ENCODE measurements around the gene GNA12. TPM values are rescaled to one million over a fixed set of nuclear protein-coding genes. Genes with fewer than 3 reads are reported as not detected.

Gene GNA12
- total and polyA plus RNA-seq, 10 of the 15 experiments (the other 5 are each of a cell fraction or from before 2014, with no cell fraction given) = 1.9 to 51.8 (median 12.6) TPM

DNA sequence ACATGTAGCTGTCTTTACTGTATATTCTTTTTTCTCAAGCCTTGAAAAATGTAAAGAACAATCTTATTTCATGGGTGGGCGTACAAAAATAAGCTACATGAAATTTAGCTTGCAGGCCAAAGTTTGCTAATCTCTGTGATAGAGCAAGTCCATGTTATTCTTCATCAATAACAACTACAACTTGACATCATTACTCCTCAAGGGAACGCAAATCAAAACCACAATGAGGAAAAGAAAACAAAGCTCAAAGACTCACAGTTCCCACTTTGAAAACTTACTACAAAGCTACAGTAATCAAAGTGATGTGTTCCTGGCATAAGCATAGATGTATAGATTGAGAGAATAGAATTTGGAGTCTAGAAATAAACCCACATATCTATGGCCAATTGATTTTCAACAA, 62.5 kb downstream of the GNA12 start:
- Histone ChIP-seq H3K27ac (ENCODE audit: control insufficient read depth, insufficient read depth) (no peak overlapping the region), H3K9me3 (replicated peaks; ENCODE audit: control insufficient read depth, insufficient read depth, low read length) (no peaks in the 10 kb centered on the region), H3K27me3 (replicated peaks in 1 of 2; ENCODE audit: control insufficient read depth in 2 of 2, insufficient read depth in 2 of 2, low read length in 1 of 2) (no peaks in the 10 kb centered on the region), H2AFZ (ENCODE audit: control insufficient read depth, low read depth, low read length) (no peak overlapping the region), H3K79me2 (ENCODE audit: control insufficient read depth, insufficient read depth, low read length) (no peaks in the 10 kb centered on the region), H3K4me3 (no peak overlapping the region), H3K36me3 (ENCODE audit: control insufficient read depth in 2 of 2, insufficient read depth in 2 of 2, low read length in 1 of 2) (no peaks in the 10 kb centered on the region; a peak in 2 of 4 replicates), H4K20me1 (ENCODE audit: control insufficient read depth, insufficient read depth) (no peaks in the 10 kb centered on the region), H3K9ac (ENCODE audit: control insufficient read depth, insufficient read depth, low read length) (no peak overlapping the region), H3K4me2 (ENCODE audit: control insufficient read depth, insufficient read depth) (no peak overlapping the region), H3K4me1 (ENCODE audit: control insufficient read depth, insufficient read depth, low read length) (no peaks in the 10 kb centered on the region)
- in situ Hi-C loops (cut with MboI) (no loop called here), intact Hi-C loops (cut with micrococcal nuclease; ENCODE audit: unreplicated experiment) (no loop called here)
- DNase-seq (ENCODE audit: low read depth, low spot score) = no peak
- RAD21 ChIA-PET (ENCODE audit: unreplicated experiment) = interaction anchor here (0.9 to 1.6 kb wide), 5 partner anchors 9 to 71 kb away, joined by 3 to 11 read pairs (median 5); no protein-coding TSS in a partner anchor
- POLR2A ChIA-PET = interaction anchor here (0.5 to 1.4 kb wide), 5 partner anchors 24 to 519 kb away, joined by 3 to 5 read pairs (median 3); no protein-coding TSS in a partner anchor
- 98% methylated on average over 2 of the region's 2 CpGs for WGBS (ENCODE audit: insufficient coverage, insufficient replicate concordance, low lambda C conversion rate, missing lambda C conversion rate)
- SMC1A ChIA-PET (ENCODE audit: uncharacterized antibody, unreplicated experiment) = interaction anchor here (0.7 to 3.8 kb wide), 13 partner anchors 9 to 72 kb away, joined by 3 to 28 read pairs (median 4); no protein-coding TSS in a partner anchor
- no peak for TF ChIP-seq ZNF622 (IDR thresholded peaks at IDR 0.05)
- TF ChIP-seq, protein P1, sequence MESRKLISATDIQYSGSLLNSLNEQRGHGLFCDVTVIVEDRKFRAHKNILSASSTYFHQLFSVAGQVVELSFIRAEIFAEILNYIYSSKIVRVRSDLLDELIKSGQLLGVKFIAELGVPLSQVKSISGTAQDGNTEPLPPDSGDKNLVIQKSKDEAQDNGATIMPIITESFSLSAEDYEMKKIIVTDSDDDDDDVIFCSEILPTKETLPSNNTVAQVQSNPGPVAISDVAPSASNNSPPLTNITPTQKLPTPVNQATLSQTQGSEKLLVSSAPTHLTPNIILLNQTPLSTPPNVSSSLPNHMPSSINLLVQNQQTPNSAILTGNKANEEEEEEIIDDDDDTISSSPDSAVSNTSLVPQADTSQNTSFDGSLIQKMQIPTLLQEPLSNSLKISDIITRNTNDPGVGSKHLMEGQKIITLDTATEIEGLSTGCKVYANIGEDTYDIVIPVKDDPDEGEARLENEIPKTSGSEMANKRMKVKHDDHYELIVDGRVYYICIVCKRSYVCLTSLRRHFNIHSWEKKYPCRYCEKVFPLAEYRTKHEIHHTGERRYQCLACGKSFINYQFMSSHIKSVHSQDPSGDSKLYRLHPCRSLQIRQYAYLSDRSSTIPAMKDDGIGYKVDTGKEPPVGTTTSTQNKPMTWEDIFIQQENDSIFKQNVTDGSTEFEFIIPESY (IDR thresholded peaks at IDR 0.05) = no peak
- no peak for TF ChIP-seq POLR2AphosphoS5 (IDR thresholded peaks at IDR 0.05; ENCODE audit: low read length)
- TF ChIP-seq JUND (IDR thresholded peaks at IDR 0.05; ENCODE audit: low read depth, low read length) = no peak
- TF ChIP-seq TCF7 (IDR thresholded peaks at IDR 0.05; ENCODE audit: borderline replicate concordance) = no peak
- no peak for TF ChIP-seq FOXK2 (IDR thresholded peaks at IDR 0.05)
- no peak for TF ChIP-seq BHLHE40 (IDR thresholded peaks at IDR 0.05; ENCODE audit: borderline replicate concordance in 1 of 2, low read depth in 2 of 2, low read length in 1 of 2)
- TF ChIP-seq USF2 (IDR thresholded peaks at IDR 0.05; ENCODE audit: borderline replicate concordance, low read depth, low read length) = no peak
- no peak for TF ChIP-seq CREB1 (IDR thresholded peaks at IDR 0.05; ENCODE audit: low read depth)
- no peak for TF ChIP-seq TAF1 (IDR thresholded peaks at IDR 0.05; ENCODE audit: borderline replicate concordance, low read depth, low read length)
- no peak for FAIRE-seq
- no TSS peak for BruUV-seq (replicated peaks)
- CTCF ChIA-PET = interaction anchor here (1.0 to 1.6 kb wide), 5 partner anchors 9 to 215 kb away, joined by 3 to 7 read pairs (median 3); no protein-coding TSS in a partner anchor
- ATAC-seq = no peak
